SJSA1 (cell line): ENCODE data around the gene NUDT4B. TPM values are rescaled to one million over a fixed set of nuclear protein-coding genes. Genes with fewer than 3 reads are reported as not detected.
"Not testable (repeated sequence)": the region's sequence is repeated elsewhere in the genome, so short reads cannot be mapped to it uniquely, and the experiment has no call there.

Source experiments
- DNase-seq, 2 experiments: peaks; one replicate each; pipeline ENCODE4 v3.0.0-alpha.2; 2015 to 2020; ENCODE audit warnings: low spot score in 2 of 2, low read depth in 1 of 2
- H3K27ac ChIP-seq: fragments of 250-450 bp; sonication (Bioruptor Pico); 2 replicates; pipeline ENCODE4 v1.5.1; 2020; ENCODE audit warnings: mild to moderate bottlenecking, moderate library complexity
- H3K27me3 ChIP-seq: fragments of 250-450 bp; sonication (Bioruptor Pico); replicated peaks from 2 replicates; pipeline ENCODE4 v1.5.1; 2020; ENCODE audit warnings: mild to moderate bottlenecking, moderate library complexity
- H3K36me3 ChIP-seq: fragments of 250-450 bp; sonication (Bioruptor Pico); 2 replicates; pipeline ENCODE4 v1.5.1; 2020; ENCODE audit warnings: mild to moderate bottlenecking
- H3K4me1 ChIP-seq: fragments of 250-450 bp; sonication (Bioruptor Pico); replicated peaks from 2 replicates; pipeline ENCODE4 v1.6.1; 2021; ENCODE audit warnings: mild to moderate bottlenecking
- H3K4me3 ChIP-seq: fragments of 250-450 bp; sonication (Bioruptor Pico); 2 replicates; pipeline ENCODE4 v1.5.1; 2020; ENCODE audit warnings: mild to moderate bottlenecking
- H3K9me3 ChIP-seq: fragments of 250-450 bp; sonication (Bioruptor Pico); replicated peaks from 2 replicates; pipeline ENCODE4 v1.5.1; 2020; ENCODE audit warnings: mild to moderate bottlenecking
- total RNA-seq: library from RNA; depleted of rRNA; stranded (reverse); fragments of >200 nt; shearing (Covaris generic); gene quantifications from 2 replicates; pipeline ENCODE4 v1.2.3, GENCODE V29; 2014

NUDT4B gene
- total RNA-seq, 1 experiment from 2014 or later: 19.5 TPM

GRCh38 chr1:148758412-148758811 lies 9.8 kb downstream of the NUDT4B start:
- not testable (repeated sequence) for H3K27ac ChIP-seq, DNase-seq

DNA sequence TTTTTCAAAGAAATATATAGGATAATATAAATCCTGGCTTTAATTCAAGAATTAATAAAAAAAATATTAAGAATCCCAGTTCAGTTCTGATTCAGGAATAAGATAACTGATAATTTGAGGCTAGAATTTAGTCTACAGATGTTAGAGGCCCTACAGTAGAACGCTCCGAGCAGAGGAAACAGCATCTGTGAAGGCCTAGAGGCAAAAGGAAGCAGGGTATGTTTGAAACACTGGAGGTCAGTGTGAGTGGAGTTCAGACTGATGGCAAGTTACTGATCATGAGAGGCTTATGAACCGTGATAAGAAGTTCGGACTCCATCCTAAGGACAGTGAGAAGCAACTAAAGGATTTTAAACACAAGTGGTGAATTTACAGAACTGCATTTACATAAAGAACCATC lies 10.4 kb downstream of the NUDT4B start:
- H3K9me3 ChIP-seq, DNase-seq, H3K27ac ChIP-seq, H3K4me1 ChIP-seq, H3K36me3 ChIP-seq, H3K4me3 ChIP-seq, H3K27me3 ChIP-seq: not testable (repeated sequence)

More at GRCh38 chr1:148758412-148758811, 9.8 kb downstream of the NUDT4B start:
- not testable (repeated sequence) for H3K27me3 ChIP-seq, H3K4me3 ChIP-seq, H3K9me3 ChIP-seq, H3K36me3 ChIP-seq, H3K4me1 ChIP-seq

GRCh38 chr1:148759749-148760148 lies 11.2 kb downstream of the NUDT4B start:
- H3K36me3 ChIP-seq, H3K27ac ChIP-seq, H3K4me1 ChIP-seq, H3K27me3 ChIP-seq, H3K9me3 ChIP-seq, H3K4me3 ChIP-seq: not testable (repeated sequence)
- DNase-seq: peak in 1 of 2 experiments; percentile 43

DNA sequence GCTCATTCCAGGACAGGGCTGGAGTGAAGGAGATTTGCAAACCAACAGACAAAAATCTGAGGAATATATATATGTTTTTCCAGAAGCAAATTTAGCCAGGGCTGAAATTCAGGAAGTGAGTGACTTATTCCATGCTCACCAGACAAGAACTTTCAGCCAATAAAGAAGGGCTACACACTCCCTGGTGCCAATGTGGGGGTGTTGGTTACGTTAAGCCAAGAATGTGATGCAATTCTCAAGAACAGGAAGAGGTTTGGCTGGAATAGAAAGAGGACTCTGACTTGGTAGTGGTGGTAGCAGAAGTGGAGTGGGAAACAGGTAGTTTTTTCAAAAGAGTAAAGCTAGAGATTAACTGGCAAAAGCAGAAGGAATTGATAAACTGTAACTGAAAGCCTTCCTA lies 11.6 kb downstream of the NUDT4B start:
- not testable (repeated sequence) for H3K4me1 ChIP-seq, H3K36me3 ChIP-seq, H3K27me3 ChIP-seq, DNase-seq, H3K27ac ChIP-seq, H3K4me3 ChIP-seq, H3K9me3 ChIP-seq

DNA sequence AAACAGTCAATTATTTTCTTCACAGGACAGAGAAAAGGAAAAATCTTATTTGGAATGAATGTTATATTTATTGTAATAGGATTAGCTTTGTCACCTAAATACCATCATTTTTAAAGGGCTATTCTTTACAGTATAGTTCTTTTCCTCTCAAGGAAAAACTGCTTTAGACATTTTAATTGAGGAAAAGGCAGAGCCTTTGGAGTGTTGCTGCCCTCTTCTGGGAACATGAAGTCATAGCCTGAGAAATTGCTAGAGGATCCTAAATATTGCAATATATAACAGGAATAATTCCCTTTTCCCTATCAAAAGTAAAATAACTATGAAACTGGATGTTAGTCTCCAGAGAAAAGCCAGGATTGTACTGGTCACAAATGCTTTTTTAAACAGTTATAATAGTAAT lies 12.8 kb downstream of the NUDT4B start:
- not testable (repeated sequence) for H3K27ac ChIP-seq, H3K36me3 ChIP-seq, H3K27me3 ChIP-seq, H3K4me1 ChIP-seq, DNase-seq, H3K4me3 ChIP-seq, H3K9me3 ChIP-seq

DNA sequence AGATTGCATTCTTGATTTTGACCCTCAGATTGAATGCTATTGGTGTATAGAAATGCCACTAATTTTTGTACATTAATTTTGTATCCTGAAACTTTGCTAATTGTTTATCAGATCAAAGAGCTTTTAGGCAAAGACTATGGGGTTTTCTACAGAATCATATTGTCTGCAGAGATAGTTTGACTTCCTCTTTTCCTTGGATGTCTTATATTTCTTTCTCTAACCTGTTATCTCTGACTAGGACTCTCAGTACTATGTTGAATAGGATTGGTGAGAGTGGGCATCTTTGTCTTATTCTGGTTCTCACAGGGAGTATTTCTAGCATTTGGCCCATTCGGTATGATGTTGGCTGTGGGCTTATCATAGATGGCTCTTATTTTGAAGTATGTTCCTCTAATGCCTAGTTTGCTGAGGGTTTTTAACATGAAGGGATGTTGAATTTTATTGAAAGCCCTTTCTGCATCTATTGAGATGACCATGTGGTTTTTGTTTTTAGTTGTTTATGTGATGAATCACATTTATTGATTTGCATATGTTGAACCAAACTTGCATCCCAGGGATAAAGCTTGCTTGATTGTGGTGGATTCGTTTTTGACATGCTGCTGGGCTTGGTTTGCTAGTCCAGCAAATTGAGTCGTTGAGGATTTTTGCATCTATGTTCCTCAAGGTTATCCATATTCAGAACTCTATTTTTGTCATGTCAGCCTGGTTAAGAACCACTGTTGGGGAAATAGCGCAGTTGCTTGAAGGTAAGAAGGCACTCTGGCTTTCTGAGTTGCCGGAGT lies 16.9 kb downstream of the NUDT4B start:
- not testable (repeated sequence) for H3K4me1 ChIP-seq, DNase-seq, H3K4me3 ChIP-seq, H3K27me3 ChIP-seq, H3K9me3 ChIP-seq, H3K27ac ChIP-seq, H3K36me3 ChIP-seq

DNA sequence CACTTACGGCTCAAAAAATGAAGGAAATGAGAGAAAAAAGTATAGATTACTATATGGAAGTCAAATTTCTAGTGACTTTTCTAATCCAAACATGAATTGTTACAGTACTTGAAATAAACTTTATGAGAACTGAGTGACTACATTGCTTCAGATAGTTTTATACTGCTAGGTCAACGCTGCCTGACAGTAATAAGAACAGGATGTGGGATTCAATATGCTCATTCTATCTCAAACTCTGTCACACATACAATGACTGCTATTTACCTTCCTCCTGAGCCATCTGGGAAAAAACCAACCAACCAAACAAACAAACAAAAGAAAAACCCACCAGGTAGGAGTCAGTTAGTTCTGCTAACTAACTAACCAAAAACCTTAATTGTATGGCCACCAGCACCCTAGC lies 20.0 kb downstream of the NUDT4B start:
- H3K27ac ChIP-seq, H3K36me3 ChIP-seq, H3K27me3 ChIP-seq, DNase-seq, H3K4me3 ChIP-seq, H3K4me1 ChIP-seq, H3K9me3 ChIP-seq: not testable (repeated sequence)

- H3K27me3 ChIP-seq, H3K27ac ChIP-seq, H3K36me3 ChIP-seq, H3K4me1 ChIP-seq, H3K4me3 ChIP-seq, H3K9me3 ChIP-seq, DNase-seq: not testable (repeated sequence)
Measured at GRCh38 chr1:148769495-148769894, 20.9 kb downstream of the NUDT4B start.

- not testable (repeated sequence) for H3K4me1 ChIP-seq, H3K27me3 ChIP-seq, H3K36me3 ChIP-seq, H3K4me3 ChIP-seq, DNase-seq, H3K9me3 ChIP-seq, H3K27ac ChIP-seq
Measured at GRCh38 chr1:148773690-148774089, 25.1 kb downstream of the NUDT4B start.

DNA sequence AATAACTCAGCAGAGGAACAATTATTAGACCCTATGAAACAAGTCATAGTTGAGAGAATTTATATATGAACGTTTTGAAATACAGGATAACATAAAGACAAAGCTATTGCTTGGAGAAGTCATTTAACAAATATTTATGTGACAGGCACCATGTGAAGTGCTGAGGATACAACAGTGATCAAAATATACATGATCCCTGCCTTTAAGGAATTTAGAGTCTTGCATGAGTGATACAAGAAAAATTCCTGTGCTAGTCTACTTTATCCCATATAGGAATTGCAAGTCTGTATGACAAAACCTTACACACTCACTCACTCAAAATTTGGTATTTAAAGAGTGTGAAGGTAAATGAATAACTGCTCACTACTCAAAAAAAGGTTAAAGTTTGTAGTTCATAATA lies 25.5 kb downstream of the NUDT4B start:
- not testable (repeated sequence) for H3K36me3 ChIP-seq, H3K4me3 ChIP-seq, H3K9me3 ChIP-seq, H3K27ac ChIP-seq, DNase-seq, H3K4me1 ChIP-seq, H3K27me3 ChIP-seq

- not testable (repeated sequence) for H3K27ac ChIP-seq, H3K9me3 ChIP-seq, DNase-seq, H3K4me1 ChIP-seq, H3K36me3 ChIP-seq, H3K27me3 ChIP-seq, H3K4me3 ChIP-seq
Measured at GRCh38 chr1:148775263-148775662, 26.7 kb downstream of the NUDT4B start.

- not testable (repeated sequence) for H3K4me1 ChIP-seq, H3K27me3 ChIP-seq, H3K4me3 ChIP-seq, H3K27ac ChIP-seq, H3K9me3 ChIP-seq, DNase-seq, H3K36me3 ChIP-seq
Measured at GRCh38 chr1:148777649-148778048, 29.1 kb downstream of the NUDT4B start.

- not testable (repeated sequence) for H3K36me3 ChIP-seq, H3K4me1 ChIP-seq, DNase-seq, H3K4me3 ChIP-seq, H3K27me3 ChIP-seq, H3K9me3 ChIP-seq, H3K27ac ChIP-seq
Measured at GRCh38 chr1:148780404-148780803, 31.8 kb downstream of the NUDT4B start.

GRCh38 chr1:148791543-148792099 lies 43.0 kb downstream of the NUDT4B start:
- not testable (repeated sequence) for H3K4me3 ChIP-seq, H3K4me1 ChIP-seq, DNase-seq, H3K27me3 ChIP-seq, H3K36me3 ChIP-seq, H3K27ac ChIP-seq, H3K9me3 ChIP-seq
